Neural cell (in vitro differentiated cells): ENCODE measurements around the gene TTC21A.

Experiments used
- CTCF ChIP-seq: fragments of 450-650 bp; IDR thresholded peaks from 2 replicates; pipeline ENCODE4 v1.5.1; 2014; ENCODE audit warnings: antibody characterized with exemption, mild to moderate bottlenecking, moderate library complexity; ENCODE audit not compliant: poor library complexity, severe bottlenecking
- EZH2 ChIP-seq: fragments of 200-600, 300-800 bp; shearing (Covaris generic), sonication (generic); IDR thresholded peaks from 2 replicates; pipeline ENCODE4 v1.6.1; 2014; ENCODE audit warnings: antibody characterized with exemption, low read length, borderline replicate concordance, mild to moderate bottlenecking; ENCODE audit not compliant: insufficient read depth, poor library complexity, severe bottlenecking
- MXI1 ChIP-seq: fragments of 450-650 bp; conservative IDR thresholded peaks from 2 replicates; pipeline ENCODE4 v1.6.1; 2014; ENCODE audit warnings: antibody characterized with exemption, mild to moderate bottlenecking; ENCODE audit not compliant: poor library complexity, severe bottlenecking
- POLR2AphosphoS5 ChIP-seq: IDR thresholded peaks from 2 replicates; pipeline ENCODE4 v1.6.1; 2012
- RAD21 ChIP-seq: fragments of 450-650 bp; conservative IDR thresholded peaks from 2 replicates; pipeline ENCODE4 v1.6.1; 2014; ENCODE audit warnings: antibody characterized with exemption, mild to moderate bottlenecking, moderate library complexity
- REST ChIP-seq: IDR thresholded peaks from 2 replicates; pipeline ENCODE4 v1.6.1; 2012; ENCODE audit warnings: borderline replicate concordance
- SMC3 ChIP-seq: fragments of 450-650 bp; conservative IDR thresholded peaks from 2 replicates; pipeline ENCODE4 v1.6.1; 2014; ENCODE audit warnings: antibody characterized with exemption, mild to moderate bottlenecking, moderate library complexity; ENCODE audit not compliant: poor library complexity

DNA sequence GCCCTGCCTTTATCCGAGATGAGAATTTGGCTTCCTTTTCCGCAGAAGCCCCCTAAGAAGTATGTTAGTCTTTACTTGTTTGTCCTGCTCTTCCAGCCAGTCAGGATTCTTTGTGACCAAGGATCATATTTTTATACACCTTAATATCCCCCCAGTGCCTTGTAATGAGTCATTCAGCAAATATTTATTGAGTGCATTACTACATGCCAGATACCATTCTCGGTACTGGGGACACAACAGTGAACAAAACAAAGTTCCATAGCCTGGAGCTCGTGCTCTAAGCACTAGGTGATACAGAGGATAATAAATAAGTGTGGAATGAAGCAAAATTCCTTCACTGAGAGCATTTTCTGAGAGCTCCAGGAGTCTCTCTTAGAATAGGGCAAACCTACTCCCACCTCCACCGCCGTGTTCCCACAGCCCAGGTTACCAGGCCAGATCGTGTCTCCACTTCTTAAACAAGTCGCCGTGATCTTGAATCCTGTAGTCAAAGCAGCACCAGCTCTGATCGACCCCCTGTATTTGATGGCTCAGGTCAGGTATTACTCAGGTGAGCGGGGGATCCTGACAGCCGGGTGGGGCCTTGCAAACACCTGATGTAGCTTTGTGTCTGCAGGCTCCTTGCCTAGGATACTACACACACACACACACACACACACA lies 18.5 kb downstream of the TTC21A start:
- TF ChIP-seq MXI1, result no peak
- TF ChIP-seq SMC3, result no peak
- no peak for TF ChIP-seq CTCF
- TF ChIP-seq POLR2AphosphoS5, result no peak
- no peak for TF ChIP-seq EZH2
- TF ChIP-seq REST, result no peak
- no peak for TF ChIP-seq RAD21
